HepG2 (cell line): ENCODE results near the gene ADAM15. TPM values are rescaled to one million over a fixed set of nuclear protein-coding genes. Genes with fewer than 3 reads are reported as not detected.

Experiments
- ADNP ChIP-seq: sonication (generic); formaldehyde crosslinking; IDR thresholded peaks from 2 replicates; pipeline ENCODE4 v1.4.0; 2020; ENCODE audit warnings: missing genetic modification reagents
- ARID2 ChIP-seq: sonication (generic); formaldehyde crosslinking; IDR thresholded peaks from 2 replicates; pipeline ENCODE4 v1.8.1; 2022; ENCODE audit warnings: mild to moderate bottlenecking, missing genetic modification reagents, borderline replicate concordance
- BCL3 ChIP-seq: sonication (generic); formaldehyde crosslinking; IDR thresholded peaks from 2 replicates; pipeline ENCODE4 v1.5.1; 2020; ENCODE audit warnings: mild to moderate bottlenecking, missing genetic modification reagents, moderate library complexity
- BORCS8-MEF2B ChIP-seq: sonication (generic); formaldehyde crosslinking; IDR thresholded peaks from 2 replicates; pipeline ENCODE4 v1.8.0; 2022; ENCODE audit warnings: mild to moderate bottlenecking, missing genetic modification reagents
- GLI4 ChIP-seq: sonication (generic); formaldehyde crosslinking; IDR thresholded peaks from 2 replicates; pipeline ENCODE4 v1.5.1; 2020; ENCODE audit warnings: missing genetic modification reagents, mild to moderate bottlenecking, moderate library complexity, borderline replicate concordance
- ISL2 ChIP-seq: sonication (generic); formaldehyde crosslinking; IDR thresholded peaks from 2 replicates; pipeline ENCODE4 v1.5.0; 2020; ENCODE audit warnings: missing genetic modification reagents
- JUN ChIP-seq: sonication (generic); formaldehyde crosslinking; IDR thresholded peaks from 2 replicates; pipeline ENCODE4 v1.4.0; 2020; ENCODE audit warnings: mild to moderate bottlenecking, missing genetic modification reagents
- JUNB ChIP-seq: sonication (generic); formaldehyde crosslinking; IDR thresholded peaks from 2 replicates; pipeline ENCODE4 v1.8.0; 2022; ENCODE audit warnings: missing genetic modification reagents, mild to moderate bottlenecking, borderline replicate concordance
- KDM5B ChIP-seq: sonication (generic); formaldehyde crosslinking; IDR thresholded peaks from 2 replicates; pipeline ENCODE4 v1.4.0; 2020; ENCODE audit warnings: missing genetic modification reagents, mild to moderate bottlenecking, borderline replicate concordance
- PHF21A ChIP-seq: sonication (generic); formaldehyde crosslinking; IDR thresholded peaks from 2 replicates; pipeline ENCODE4 v1.5.0; 2020; ENCODE audit warnings: mild to moderate bottlenecking, missing genetic modification reagents
- RARA ChIP-seq: IDR thresholded peaks from 2 replicates; pipeline ENCODE4 v1.6.1; 2016; ENCODE audit warnings: missing genetic modification reagents, missing compliant biosample characterization
- RFXANK ChIP-seq: IDR thresholded peaks from 2 replicates; pipeline ENCODE4 v1.6.1; 2016
- USF2 ChIP-seq, 2 experiments: sonication (generic) in 1 of 2; formaldehyde crosslinking in 1 of 2; IDR thresholded peaks; 2 replicates each; pipeline versions ENCODE4 v1.5.1 to v1.6.1; 2011 to 2020; ENCODE audit warnings: borderline replicate concordance in 1 of 2, low read depth in 1 of 2, low read length in 1 of 2, mild to moderate bottlenecking in 1 of 2, missing genetic modification reagents in 1 of 2, moderate library complexity in 1 of 2
- ZNF292 ChIP-seq: sonication (generic); formaldehyde crosslinking; IDR thresholded peaks from 2 replicates; pipeline ENCODE4 v1.8.1; 2022; ENCODE audit warnings: mild to moderate bottlenecking, low read depth, missing genetic modification reagents, borderline replicate concordance
- ZNF510 ChIP-seq: sonication (generic); formaldehyde crosslinking; IDR thresholded peaks from 2 replicates; pipeline ENCODE4 v1.4.0; 2020; ENCODE audit warnings: low read depth, mild to moderate bottlenecking, missing genetic modification reagents
- ZNF546 ChIP-seq: sonication (generic); formaldehyde crosslinking; conservative IDR thresholded peaks from 2 replicates; pipeline ENCODE4 v1.8.1; 2023; ENCODE audit warnings: mild to moderate bottlenecking, missing genetic modification reagents
- ZNF550 ChIP-seq: sonication (generic); formaldehyde crosslinking; IDR thresholded peaks from 2 replicates; pipeline ENCODE4 v1.4.0; 2020; ENCODE audit warnings: mild to moderate bottlenecking, missing genetic modification reagents, borderline replicate concordance
- ZNF619 ChIP-seq: sonication (generic); formaldehyde crosslinking; IDR thresholded peaks from 2 replicates; pipeline ENCODE4 v1.4.0; 2020; ENCODE audit warnings: mild to moderate bottlenecking, missing genetic modification reagents
- ZNF75D ChIP-seq: sonication (generic); formaldehyde crosslinking; IDR thresholded peaks from 2 replicates; pipeline ENCODE4 v1.8.1; 2023; ENCODE audit warnings: missing genetic modification reagents, mild to moderate bottlenecking, borderline replicate concordance
- polyA plus RNA-seq, 8 experiments: library from polyadenylated mRNA; depleted of rRNA in 3 of 8; stranded (reverse) in 7 of 8; unstranded in 1 of 8; fragments of >200 nt; fragmentation: Illumina TruSeq in 4 of 8; extraction: Trizol in 4 of 8; gene quantifications; 2 replicates each; pipeline versions ENCODE4 v1.2.1 to v1.2.3, GENCODE V29; 2011 to 2016; ENCODE audit warnings: low read depth in 4 of 8, missing spikeins in 1 of 8, mixed read lengths in 1 of 8; ENCODE audit not compliant: insufficient read depth in 1 of 8
- total RNA-seq, 5 experiments: library from RNA; depleted of rRNA; stranded (reverse); fragments of >200 nt; fragmentation: Illumina TruSeq; extraction: Trizol; gene quantifications; 2 replicates each; pipeline ENCODE4 v1.2.3, GENCODE V29; 2016; ENCODE audit warnings: low read depth in 1 of 5
- TF ChIP-seq, protein P1 (sequence below): sonication (generic); formaldehyde crosslinking; conservative IDR thresholded peaks from 2 replicates; pipeline ENCODE4 v1.4.0; 2020; ENCODE audit warnings: missing genetic modification reagents
- TF ChIP-seq, protein P2 (sequence below), 2 experiments: IDR thresholded peaks; 2 replicates each; pipeline ENCODE4 v1.6.1; 2011 to 2012; ENCODE audit warnings: low read length in 2 of 2, borderline replicate concordance in 1 of 2, low read depth in 1 of 2, mild to moderate bottlenecking in 1 of 2, moderate library complexity in 1 of 2

ADAM15 gene
- total and polyA plus RNA-seq, 2 of the 13 experiments (the other 11 are each of a cell fraction or from before 2014, with no cell fraction given) = 17.9 to 25.6 TPM

DNA sequence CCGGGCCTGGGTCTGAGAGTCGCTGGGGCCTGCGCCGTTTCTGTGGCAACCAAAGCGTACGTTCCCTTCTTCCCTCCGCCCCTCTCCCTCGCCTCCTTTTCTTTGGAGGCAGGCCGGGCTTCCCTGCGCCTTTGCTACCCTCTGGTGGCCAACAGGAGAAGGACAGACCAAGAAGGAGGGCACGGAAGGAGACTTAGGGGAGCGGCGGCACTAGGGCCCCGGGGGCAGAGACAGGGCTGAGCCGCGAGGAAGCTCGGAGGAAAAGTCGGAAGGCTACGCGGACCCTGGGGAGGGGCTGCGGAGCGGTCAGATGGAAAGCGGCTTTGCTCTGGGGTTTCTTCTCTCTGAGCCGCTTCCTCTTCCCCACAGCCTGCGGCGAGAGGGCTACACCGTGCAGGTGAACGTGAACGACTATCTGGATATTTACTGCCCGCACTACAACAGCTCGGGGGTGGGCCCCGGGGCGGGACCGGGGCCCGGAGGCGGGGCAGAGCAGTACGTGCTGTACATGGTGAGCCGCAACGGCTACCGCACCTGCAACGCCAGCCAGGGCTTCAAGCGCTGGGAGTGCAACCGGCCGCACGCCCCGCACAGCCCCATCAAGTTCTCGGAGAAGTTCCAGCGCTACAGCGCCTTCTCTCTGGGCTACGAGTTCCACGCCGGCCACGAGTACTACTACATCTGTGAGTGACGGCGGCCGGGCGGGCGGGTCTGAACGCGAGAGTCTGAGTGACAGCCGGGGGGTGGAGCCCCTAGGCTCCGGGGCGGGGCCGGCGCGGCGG, 33.8 kb downstream of the ADAM15 start (continued):
- TF ChIP-seq RARA (CRISPR knock-in tag) (0 out of 2 replicates have a peak, but pooled peaks have one; percentile 15), ISL2 (CRISPR knock-in tag) (no peak), ZNF292 (CRISPR knock-in tag) (0 out of 2 replicates have a peak, but pooled peaks have one; percentile 6), ARID2 (CRISPR knock-in tag) (no peak), RFXANK (CRISPR knock-in tag) (no peak), KDM5B (CRISPR knock-in tag) (no peak; the same call in 1 of the 2 replicates), GLI4 (CRISPR knock-in tag) (no peak), ZNF75D (no peak), JUN (CRISPR knock-in tag) (0 out of 2 replicates have a peak, but pooled peaks have one; percentile 39), BCL3 (CRISPR knock-in tag) (0 out of 2 replicates have a peak, but pooled peaks have one; percentile 38), USF2 (IDR thresholded peaks at IDR 0.05; ENCODE audit: low read depth, low read length) (no peak), USF2 (CRISPR knock-in tag; IDR thresholded peaks at IDR 0.05; ENCODE audit: borderline replicate concordance) (no peak; the same call in 1 of the 2 replicates), JUNB (CRISPR knock-in tag) (no peak), ZNF550 (no peak), ZNF546 (CRISPR knock-in tag) (0 out of 2 replicates have a peak, but pooled peaks have one; percentile 26), ZNF510 (CRISPR knock-in tag) (no peak), BORCS8-MEF2B (CRISPR knock-in tag) (no peak; the same call in 1 of the 2 replicates), ZNF619 (no peak), PHF21A (CRISPR knock-in tag) (peak; percentile 50; the same call in 1 of the 2 replicates), ADNP (no peak)
- TF ChIP-seq, protein P1, sequence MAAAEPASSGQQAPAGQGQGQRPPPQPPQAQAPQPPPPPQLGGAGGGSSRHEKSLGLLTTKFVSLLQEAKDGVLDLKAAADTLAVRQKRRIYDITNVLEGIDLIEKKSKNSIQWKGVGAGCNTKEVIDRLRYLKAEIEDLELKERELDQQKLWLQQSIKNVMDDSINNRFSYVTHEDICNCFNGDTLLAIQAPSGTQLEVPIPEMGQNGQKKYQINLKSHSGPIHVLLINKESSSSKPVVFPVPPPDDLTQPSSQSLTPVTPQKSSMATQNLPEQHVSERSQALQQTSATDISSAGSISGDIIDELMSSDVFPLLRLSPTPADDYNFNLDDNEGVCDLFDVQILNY = no peak
- TF ChIP-seq, protein P2, sequence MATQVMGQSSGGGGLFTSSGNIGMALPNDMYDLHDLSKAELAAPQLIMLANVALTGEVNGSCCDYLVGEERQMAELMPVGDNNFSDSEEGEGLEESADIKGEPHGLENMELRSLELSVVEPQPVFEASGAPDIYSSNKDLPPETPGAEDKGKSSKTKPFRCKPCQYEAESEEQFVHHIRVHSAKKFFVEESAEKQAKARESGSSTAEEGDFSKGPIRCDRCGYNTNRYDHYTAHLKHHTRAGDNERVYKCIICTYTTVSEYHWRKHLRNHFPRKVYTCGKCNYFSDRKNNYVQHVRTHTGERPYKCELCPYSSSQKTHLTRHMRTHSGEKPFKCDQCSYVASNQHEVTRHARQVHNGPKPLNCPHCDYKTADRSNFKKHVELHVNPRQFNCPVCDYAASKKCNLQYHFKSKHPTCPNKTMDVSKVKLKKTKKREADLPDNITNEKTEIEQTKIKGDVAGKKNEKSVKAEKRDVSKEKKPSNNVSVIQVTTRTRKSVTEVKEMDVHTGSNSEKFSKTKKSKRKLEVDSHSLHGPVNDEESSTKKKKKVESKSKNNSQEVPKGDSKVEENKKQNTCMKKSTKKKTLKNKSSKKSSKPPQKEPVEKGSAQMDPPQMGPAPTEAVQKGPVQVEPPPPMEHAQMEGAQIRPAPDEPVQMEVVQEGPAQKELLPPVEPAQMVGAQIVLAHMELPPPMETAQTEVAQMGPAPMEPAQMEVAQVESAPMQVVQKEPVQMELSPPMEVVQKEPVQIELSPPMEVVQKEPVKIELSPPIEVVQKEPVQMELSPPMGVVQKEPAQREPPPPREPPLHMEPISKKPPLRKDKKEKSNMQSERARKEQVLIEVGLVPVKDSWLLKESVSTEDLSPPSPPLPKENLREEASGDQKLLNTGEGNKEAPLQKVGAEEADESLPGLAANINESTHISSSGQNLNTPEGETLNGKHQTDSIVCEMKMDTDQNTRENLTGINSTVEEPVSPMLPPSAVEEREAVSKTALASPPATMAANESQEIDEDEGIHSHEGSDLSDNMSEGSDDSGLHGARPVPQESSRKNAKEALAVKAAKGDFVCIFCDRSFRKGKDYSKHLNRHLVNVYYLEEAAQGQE (IDR thresholded peaks at IDR 0.05; ENCODE audit: borderline replicate concordance in 1 of 2, low read depth in 1 of 2, low read length in 2 of 2) = no peak
